ENCODE data around the gene GPSM3. TPM values are rescaled to one million over a fixed set of nuclear protein-coding genes. Genes with fewer than 3 reads are reported as not detected.

GPSM3 gene
- total and polyA plus RNA-seq, 2 donors (not counting 1 experiment from before 2014, with no cell fraction given) = 194 to 299 TPM

DNA sequence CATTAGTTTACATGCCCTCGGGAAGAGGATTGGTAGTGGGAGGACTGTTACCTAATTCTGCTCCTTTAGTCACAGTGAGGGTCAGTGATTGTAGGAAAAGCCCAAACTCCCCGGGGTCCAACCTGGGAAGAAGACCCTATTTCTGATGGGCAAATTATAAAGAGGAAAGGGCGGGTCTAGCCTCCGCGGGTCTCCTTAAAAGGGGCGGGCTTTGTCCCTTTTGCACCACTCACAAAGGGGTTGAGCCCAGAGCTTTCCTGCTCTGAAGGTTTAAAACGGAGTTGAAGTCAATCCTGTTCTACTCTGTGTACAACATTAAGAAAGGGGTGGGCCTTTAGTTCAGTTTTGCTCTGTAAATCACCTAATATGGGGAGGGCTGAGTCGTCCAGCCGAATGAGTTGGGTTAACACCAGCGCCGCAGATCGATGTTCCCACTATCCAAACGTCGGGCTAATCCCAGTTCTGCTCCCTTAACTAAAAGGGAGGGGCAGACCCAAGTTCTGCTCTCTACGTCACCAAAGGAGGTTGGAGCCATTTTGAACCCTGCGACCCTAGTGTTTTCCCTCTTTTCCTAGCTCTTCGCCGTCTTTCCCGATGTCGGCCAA is 15.2 kb downstream of the GPSM3 start:
- Histone ChIP-seq H3K79me2 (ENCODE audit: control insufficient read depth, insufficient read depth, low read length) (peaks cover 25% of the 10 kb centered on the region), H3K36me3 (replicated peaks in 1 of 2; ENCODE audit: control extremely low read depth in 1 of 2, control insufficient read depth in 1 of 2, extremely low read depth in 1 of 2, insufficient read depth in 2 of 2, low read length in 1 of 2) (peaks cover 0 to 20% of the 10 kb centered on the region in 2 experiments), H2AFZ (ENCODE audit: insufficient read depth, low read depth, low read length, poor library complexity, severe bottlenecking) (peak overlapping the region; percentile 86), H3K27ac (ENCODE audit: low read length in 2 of 2) (peak overlapping the region; percentile 97 to 98), H3K27me3 (replicated peaks in 1 of 4; ENCODE audit: control extremely low read depth in 1 of 4, control insufficient read depth in 3 of 4, insufficient read depth in 4 of 4, low read length in 3 of 4) (no peaks in the 10 kb centered on the region), H4K20me1 (ENCODE audit: control insufficient read depth, insufficient read depth, low read length, poor library complexity, severe bottlenecking) (no peaks in the 10 kb centered on the region), H3K9me3 (ENCODE audit: control extremely low read depth in 1 of 3, control insufficient read depth in 2 of 3, insufficient read depth in 1 of 3, low read length in 2 of 3) (no peaks in the 10 kb centered on the region), H3K4me1 (ENCODE audit: control insufficient read depth in 2 of 2, insufficient read depth in 2 of 2, low read length in 2 of 2) (peaks cover 34 to 50% of the 10 kb centered on the region in 2 donors), H3K4me3 (ENCODE audit: control extremely low read depth in 1 of 5, extremely low read depth in 1 of 5, insufficient read depth in 1 of 5, low read depth in 2 of 5, low read length in 4 of 5) (peak overlapping the region; percentile 68 to 82 (median 75)), H3K4me2 (replicated peaks; ENCODE audit: low read depth, low read length, poor library complexity, severe bottlenecking) (peak overlapping the region; percentile 93), H3K9ac (ENCODE audit: low read length) (peak overlapping the region; percentile 81)
- 0% methylated on average over 11 of the region's 20 CpGs for WGBS (ENCODE audit: insufficient coverage)
- no peaks in the 10 kb centered on the region for H3K9me3 Mint-ChIP-seq (ENCODE audit: insufficient read depth)
- peak overlapping the region; percentile 99 for H3K27ac Mint-ChIP-seq
- DNase-seq (no peak), ATAC-seq (ENCODE audit: low read depth) (no peak)
- H3K27me3 Mint-ChIP-seq = no peaks in the 10 kb centered on the region
- ChIA-PET CTCF (interaction anchor here (0.9 to 1.4 kb wide), 4 partner anchors 14 to 59 kb away, joined by 3 to 6 read pairs (median 4); no protein-coding TSS in a partner anchor), POLR2A (interaction anchor here (0.7 to 3.0 kb wide), 8 partner anchors 11 to 794 kb away, joined by 3 to 25 read pairs (median 7); partner anchors contain the start of genes FKBPL, GPSM3 and PBX2)
- intact Hi-C loops (cut with micrococcal nuclease) = loop anchor here (5.0 kb wide), 6 partner anchors 220 to 1395 kb away; partner anchors contain the start of genes CSNK2B, HSD17B8, LY6G5B and NELFE
- TF ChIP-seq EZH2 (IDR thresholded peaks at IDR 0.05; ENCODE audit: borderline replicate concordance, insufficient read depth, low read depth, low read length, poor library complexity, severe bottlenecking) = no peak
- TF ChIP-seq, protein P1, sequence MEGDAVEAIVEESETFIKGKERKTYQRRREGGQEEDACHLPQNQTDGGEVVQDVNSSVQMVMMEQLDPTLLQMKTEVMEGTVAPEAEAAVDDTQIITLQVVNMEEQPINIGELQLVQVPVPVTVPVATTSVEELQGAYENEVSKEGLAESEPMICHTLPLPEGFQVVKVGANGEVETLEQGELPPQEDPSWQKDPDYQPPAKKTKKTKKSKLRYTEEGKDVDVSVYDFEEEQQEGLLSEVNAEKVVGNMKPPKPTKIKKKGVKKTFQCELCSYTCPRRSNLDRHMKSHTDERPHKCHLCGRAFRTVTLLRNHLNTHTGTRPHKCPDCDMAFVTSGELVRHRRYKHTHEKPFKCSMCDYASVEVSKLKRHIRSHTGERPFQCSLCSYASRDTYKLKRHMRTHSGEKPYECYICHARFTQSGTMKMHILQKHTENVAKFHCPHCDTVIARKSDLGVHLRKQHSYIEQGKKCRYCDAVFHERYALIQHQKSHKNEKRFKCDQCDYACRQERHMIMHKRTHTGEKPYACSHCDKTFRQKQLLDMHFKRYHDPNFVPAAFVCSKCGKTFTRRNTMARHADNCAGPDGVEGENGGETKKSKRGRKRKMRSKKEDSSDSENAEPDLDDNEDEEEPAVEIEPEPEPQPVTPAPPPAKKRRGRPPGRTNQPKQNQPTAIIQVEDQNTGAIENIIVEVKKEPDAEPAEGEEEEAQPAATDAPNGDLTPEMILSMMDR (IDR thresholded peaks at IDR 0.05) = no peak
- peak overlapping the region; percentile 97 for H3K4me3 Mint-ChIP-seq
- peaks cover 71% of the 10 kb centered on the region for H3K4me1 Mint-ChIP-seq

All from B cell (primary cell).